A549 treated with RU486 at 1 μM for 4 hours (cell line): Measurements from ENCODE around the gene CDH20. TPM values are rescaled to one million over a fixed set of nuclear protein-coding genes. Genes with fewer than 3 reads are reported as not detected.

ENCODE experiments used
- total RNA-seq: library from RNA; stranded (reverse); fragments of 200-300 nt; extraction: Qiagen RNA extraction; gene quantifications from 5 replicates; pipeline ENCODE4 v1.2.3, GENCODE V29; 2022; ENCODE audit warnings: low read depth

The CDH20 gene
- not detected in 5 replicates for total RNA-seq

DNA sequence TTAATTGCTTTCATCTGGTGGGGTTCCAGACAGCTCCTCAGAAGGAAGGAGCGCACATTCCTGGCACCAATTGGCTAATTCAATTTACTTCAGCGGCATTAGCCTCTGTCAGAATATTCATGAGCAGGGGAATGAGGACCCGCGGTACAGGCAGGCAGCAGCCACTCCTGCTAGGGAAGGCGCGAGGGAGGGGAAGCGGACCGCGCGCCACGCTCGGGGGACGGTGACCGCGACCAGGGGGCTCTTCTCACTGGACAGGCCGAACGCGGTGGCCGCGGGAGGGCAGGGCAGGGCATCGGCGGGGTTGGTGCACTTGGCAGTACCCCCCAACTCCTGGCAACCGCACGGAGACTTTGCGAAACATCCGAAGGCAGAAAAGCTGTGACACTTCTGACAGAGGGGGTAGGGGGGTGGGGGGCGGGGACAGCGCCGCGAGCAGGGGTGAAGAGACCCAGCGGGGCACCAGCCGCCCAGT is at the start of gene CDH20:
TSS of gene CDH20 (plus strand) at position 160 of the 475 bp plus-strand sequence.

